ENCODE measurements around the gene SLC16A3.

Gene SLC16A3

GRCh38 chr17:82200135-82200534 is 28.7 kb upstream of the SLC16A3 start (continued):
- TF ChIP-seq ZNF2 (tag by site-specific recombination; IDR thresholded peaks at IDR 0.05), result no peak
- TF ChIP-seq ZNF302 (tag by site-specific recombination; IDR thresholded peaks at IDR 0.05; ENCODE audit: low read depth), result no peak
- no peak for TF ChIP-seq ZXDB (tag by site-specific recombination; IDR thresholded peaks at IDR 0.05)
- TF ChIP-seq ZBTB8A (tag by site-specific recombination; IDR thresholded peaks at IDR 0.05), result no peak

- TF ChIP-seq ZFP41 (tag by site-specific recombination; IDR thresholded peaks at IDR 0.05; ENCODE audit: borderline replicate concordance), result no peak
- TF ChIP-seq KLF1 (tag by site-specific recombination; IDR thresholded peaks at IDR 0.05), result no peak
- TF ChIP-seq ZNF571 (tag by site-specific recombination; IDR thresholded peaks at IDR 0.05), result no peak
- no peak for TF ChIP-seq ZXDB (tag by site-specific recombination; IDR thresholded peaks at IDR 0.05)
- TF ChIP-seq GLI2 (tag by site-specific recombination; IDR thresholded peaks at IDR 0.05; ENCODE audit: borderline replicate concordance, low read depth), result no peak
- no peak for TF ChIP-seq PATZ1 (tag by site-specific recombination; IDR thresholded peaks at IDR 0.05)
- TF ChIP-seq ZNF785 (tag by site-specific recombination; IDR thresholded peaks at IDR 0.05), result no peak
- no peak for TF ChIP-seq ZNF391 (tag by site-specific recombination; IDR thresholded peaks at IDR 0.05; ENCODE audit: borderline replicate concordance, low read depth)
- no peak for TF ChIP-seq HOXA7 (CRISPR knock-in tag; IDR thresholded peaks at IDR 0.05; ENCODE audit: borderline replicate concordance)
- TF ChIP-seq ZNF658 (tag by site-specific recombination; IDR thresholded peaks at IDR 0.05), result no peak
- TF ChIP-seq ZNF239 (tag by site-specific recombination; IDR thresholded peaks at IDR 0.05), result no peak
- TF ChIP-seq GLI4 (tag by site-specific recombination; IDR thresholded peaks at IDR 0.05), result no peak
- TF ChIP-seq ATF2 (tag by site-specific recombination; IDR thresholded peaks at IDR 0.05; ENCODE audit: low read depth), result no peak
- TF ChIP-seq ZIC2 (tag by site-specific recombination; IDR thresholded peaks at IDR 0.05), result no peak
- no peak for TF ChIP-seq ZNF23 (tag by site-specific recombination; IDR thresholded peaks at IDR 0.05; ENCODE audit: borderline replicate concordance)
- no peak for TF ChIP-seq ZNF223 (tag by site-specific recombination; IDR thresholded peaks at IDR 0.05)
- no peaks in the 10 kb centered on the region for H3K9me3 ChIP-seq (ENCODE audit: control insufficient read depth, insufficient read depth, low read depth, low read length)
- no peak overlapping the region for H3K4me3 ChIP-seq (ENCODE audit: low read depth, low read length)
- CTCF ChIA-PET, result interaction anchor here (0.8 to 1.2 kb wide), 3 partner anchors 15 to 203 kb away, joined by 3 to 5 read pairs (median 4); no protein-coding TSS in a partner anchor
- POLR2A ChIA-PET, result interaction anchor here (1.6 kb wide), 1 partner anchor 163 kb away, joined by 3 read pairs; the partner anchor contains the start of gene DCXR
- no peaks in the 10 kb centered on the region for H3K4me1 ChIP-seq (ENCODE audit: control insufficient read depth, insufficient read depth, low read length)
- peaks cover 9 to 49% of the 10 kb centered on the region in 2 experiments for H3K36me3 ChIP-seq (ENCODE audit: control insufficient read depth in 2 of 2, insufficient read depth in 1 of 2, low read length in 2 of 2)
- H3K27ac ChIP-seq (ENCODE audit: extremely low read depth, low read depth, low read length), result no peak overlapping the region
These were observed 27.9 kb upstream of the SLC16A3 start for GRCh38 chr17:82200743-82201497.

- H3K27ac ChIP-seq (ENCODE audit: extremely low read depth, low read depth, low read length), result no peak overlapping the region
- peaks cover 5% of the 10 kb centered on the region; the same call in 1 of the 2 replicates for H3K4me1 ChIP-seq (ENCODE audit: control insufficient read depth, insufficient read depth, low read length)
- H3K4me3 ChIP-seq (ENCODE audit: low read depth, low read length), result no peak overlapping the region
- H3K9me3 ChIP-seq (ENCODE audit: control insufficient read depth, insufficient read depth, low read depth, low read length), result no peaks in the 10 kb centered on the region
- POLR2A ChIA-PET, result interaction anchor here (1.6 kb wide), 1 partner anchor 164 kb away, joined by 3 read pairs; the partner anchor contains the start of gene DCXR
- CTCF ChIA-PET, result interaction anchor here (0.5 to 1.2 kb wide), 3 partner anchors 35 to 204 kb away, joined by 3 to 5 read pairs (median 4); no protein-coding TSS in a partner anchor
- peaks cover 9 to 43% of the 10 kb centered on the region in 2 experiments for H3K36me3 ChIP-seq (ENCODE audit: control insufficient read depth in 2 of 2, insufficient read depth in 1 of 2, low read length in 2 of 2)
- TF ChIP-seq EGR2 (tag by site-specific recombination; IDR thresholded peaks at IDR 0.05; ENCODE audit: low read depth) (0 out of 2 replicates have a peak, but pooled peaks have one; percentile 5), ZNF544 (tag by site-specific recombination; IDR thresholded peaks at IDR 0.05) (no peak), ZBTB6 (tag by site-specific recombination; IDR thresholded peaks at IDR 0.05) (0 out of 2 replicates have a peak, but pooled peaks have one; percentile 16), ZBTB44 (tag by site-specific recombination; IDR thresholded peaks at IDR 0.05) (peak; percentile 61)
These were observed 27.3 kb upstream of the SLC16A3 start for GRCh38 chr17:82201498-82201910.

Data from HEK293 (cell line).